ENCODE measurements around the gene SIN3A.

The SIN3A gene

GRCh38 chr15:75425966-75426500 lies 25.5 kb downstream of the SIN3A start:
- Histone ChIP-seq H3K4me3 (ENCODE audit: insufficient read depth, low read length, poor library complexity, severe bottlenecking) (no peak overlapping the region), H3K27me3 (ENCODE audit: low read length) (no peaks in the 10 kb centered on the region), H3F3A (ENCODE audit: insufficient read depth) (0 out of 2 replicates have a peak, but pooled peaks cover 4% of the 10 kb centered on the region), H3K27ac (ENCODE audit: low read depth, low read length) (no peak overlapping the region), H2AFZ (ENCODE audit: low read depth, low read length, severe bottlenecking) (no peak overlapping the region), H3K9ac (ENCODE audit: low read length) (no peak overlapping the region), H3K9me2 (replicated peaks; ENCODE audit: insufficient read depth, low read length) (no peaks in the 10 kb centered on the region), H3K79me2 (ENCODE audit: insufficient read depth, low read length) (peaks cover 44% of the 10 kb centered on the region), H3K36me3 (ENCODE audit: low read length) (peaks cover 31% of the 10 kb centered on the region; the same call in 1 of the 2 replicates), H4K20me1 (ENCODE audit: low read depth, low read length) (peaks cover 13% of the 10 kb centered on the region; the same call in 1 of the 2 replicates), H3K9me3 (ENCODE audit: insufficient read depth, low read length) (no peaks in the 10 kb centered on the region), H3K4me2 (ENCODE audit: low read depth, low read length, poor library complexity, severe bottlenecking) (no peak overlapping the region)
- no peak for TF ChIP-seq CTCF (IDR thresholded peaks at IDR 0.05; ENCODE audit: insufficient read depth, low read length, poor library complexity, severe bottlenecking)
- TF ChIP-seq EZH2phosphoT487 (conservative IDR thresholded peaks at IDR 0.05; ENCODE audit: low read length), result no peak

- Histone ChIP-seq H3K27ac (ENCODE audit: low read depth, low read length) (no peak overlapping the region), H3K9ac (ENCODE audit: low read length) (no peak overlapping the region), H2AFZ (ENCODE audit: low read depth, low read length, severe bottlenecking) (no peak overlapping the region), H3K9me3 (ENCODE audit: insufficient read depth, low read length) (no peaks in the 10 kb centered on the region), H3K79me2 (ENCODE audit: insufficient read depth, low read length) (peaks cover 26% of the 10 kb centered on the region), H4K20me1 (ENCODE audit: low read depth, low read length) (peaks cover 11% of the 10 kb centered on the region; the same call in 1 of the 2 replicates), H3F3A (ENCODE audit: insufficient read depth) (no peaks in the 10 kb centered on the region), H3K27me3 (ENCODE audit: low read length) (no peaks in the 10 kb centered on the region), H3K9me2 (replicated peaks; ENCODE audit: insufficient read depth, low read length) (no peaks in the 10 kb centered on the region), H3K4me2 (ENCODE audit: low read depth, low read length, poor library complexity, severe bottlenecking) (no peak overlapping the region), H3K36me3 (ENCODE audit: low read length) (peaks cover 33% of the 10 kb centered on the region; the same call in 1 of the 2 replicates), H3K4me3 (ENCODE audit: insufficient read depth, low read length, poor library complexity, severe bottlenecking) (no peak overlapping the region)
- TF ChIP-seq EZH2phosphoT487 (conservative IDR thresholded peaks at IDR 0.05; ENCODE audit: low read length) (no peak), CTCF (IDR thresholded peaks at IDR 0.05; ENCODE audit: insufficient read depth, low read length, poor library complexity, severe bottlenecking) (no peak)
These were observed 28.9 kb downstream of the SIN3A start for GRCh38 chr15:75422554-75422953.

- 0 out of 2 replicates have a peak, but pooled peaks cover 3% of the 10 kb centered on the region for H4K20me1 ChIP-seq (ENCODE audit: low read depth, low read length)
- H3K27ac ChIP-seq (ENCODE audit: low read depth, low read length), result no peak overlapping the region
- H3K9ac ChIP-seq (ENCODE audit: low read length), result no peak overlapping the region
- H2AFZ ChIP-seq (ENCODE audit: low read depth, low read length, severe bottlenecking), result no peak overlapping the region
- no peak overlapping the region for H3K4me3 ChIP-seq (ENCODE audit: insufficient read depth, low read length, poor library complexity, severe bottlenecking)
- H3K79me2 ChIP-seq (ENCODE audit: insufficient read depth, low read length), result peaks cover 16% of the 10 kb centered on the region
- H3K9me2 ChIP-seq (replicated peaks; ENCODE audit: insufficient read depth, low read length), result no peaks in the 10 kb centered on the region
- no peaks in the 10 kb centered on the region for H3K27me3 ChIP-seq (ENCODE audit: low read length)
- H3K9me3 ChIP-seq (ENCODE audit: insufficient read depth, low read length), result no peaks in the 10 kb centered on the region
- peaks cover 30% of the 10 kb centered on the region; the same call in 1 of the 2 replicates for H3K36me3 ChIP-seq (ENCODE audit: low read length)
- no peaks in the 10 kb centered on the region for H3F3A ChIP-seq (ENCODE audit: insufficient read depth)
- no peak for TF ChIP-seq EZH2phosphoT487 (conservative IDR thresholded peaks at IDR 0.05; ENCODE audit: low read length)
- TF ChIP-seq CTCF (IDR thresholded peaks at IDR 0.05; ENCODE audit: insufficient read depth, low read length, poor library complexity, severe bottlenecking), result no peak
- H3K4me2 ChIP-seq (ENCODE audit: low read depth, low read length, poor library complexity, severe bottlenecking), result no peak overlapping the region
These were observed 30.8 kb downstream of the SIN3A start for GRCh38 chr15:75420698-75421097.
